HG03175 (cell line): ENCODE measurements around the gene AZIN2.

Experiments used
- ATAC-seq: cut with Tn5 transposase; IDR thresholded peaks from one replicate; pipeline ENCODE4 v1.9.1; 2021; ENCODE audit warnings: mild to moderate bottlenecking, moderate library complexity; ENCODE audit not compliant: unreplicated experiment

Gene AZIN2

GRCh38 chr1:33149453-33150190 is 68.7 kb downstream of the AZIN2 start:
- ATAC-seq, result no peak

DNA sequence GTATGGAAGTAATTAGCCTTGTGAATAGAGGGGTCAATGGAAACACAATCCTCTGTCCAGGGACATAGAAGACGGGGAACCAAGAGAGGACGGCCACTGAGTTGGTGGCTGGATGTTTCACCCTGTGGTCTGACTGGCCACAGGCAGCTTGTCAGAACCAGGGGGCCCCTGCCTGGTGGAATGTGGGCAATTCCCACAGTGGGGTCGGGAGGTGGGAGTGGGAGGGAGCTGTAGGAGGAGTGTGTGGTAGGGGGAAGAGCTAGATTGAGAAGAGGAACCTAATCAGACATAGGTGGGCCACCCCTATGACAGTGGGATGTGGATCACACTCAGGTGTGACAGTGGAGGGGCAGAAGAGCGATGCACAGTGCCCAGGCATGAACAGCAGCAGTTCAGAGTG is 69.6 kb downstream of the AZIN2 start:
- ATAC-seq, result no peak

- ATAC-seq, result no peak
Observed at GRCh38 chr1:33151116-33151515, 70.2 kb downstream of the AZIN2 start.

DNA sequence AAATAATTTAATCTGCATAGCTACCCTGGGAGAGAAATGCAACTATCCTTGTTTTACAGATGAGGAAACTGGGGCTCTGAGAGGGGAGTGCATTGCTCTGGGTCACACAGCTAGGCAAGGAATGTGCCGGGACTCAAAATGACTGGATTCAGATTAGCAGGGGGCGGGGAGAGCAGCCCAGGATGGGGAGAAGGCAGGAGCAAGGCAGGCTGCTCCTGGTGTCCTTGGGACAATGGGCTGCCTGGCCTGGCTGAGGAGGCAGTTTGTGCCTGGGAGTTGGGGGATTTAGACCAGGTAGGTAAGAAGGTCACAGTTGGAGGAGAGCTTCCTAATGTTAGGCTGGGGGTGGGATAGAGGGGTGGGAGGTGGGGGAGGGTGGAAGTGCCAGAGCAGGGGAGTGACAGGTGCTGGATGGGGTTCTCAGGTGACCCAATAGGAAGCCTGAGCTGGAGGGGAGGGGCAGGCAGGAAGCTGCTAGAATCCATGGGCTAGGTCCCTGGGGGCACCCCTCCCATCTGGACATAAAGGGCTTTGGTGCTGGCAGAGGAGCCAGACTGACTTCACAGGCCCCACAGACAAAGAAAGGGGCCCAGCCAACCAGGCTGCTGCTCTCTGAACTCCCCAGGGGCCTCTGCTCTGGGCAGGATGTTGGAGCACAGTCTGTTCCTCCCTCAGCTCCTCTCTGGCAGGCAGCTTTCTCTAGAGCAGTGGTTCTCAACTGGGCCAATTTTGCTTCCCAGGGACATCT is 71.9 kb downstream of the AZIN2 start:
- ATAC-seq, result no peak

DNA sequence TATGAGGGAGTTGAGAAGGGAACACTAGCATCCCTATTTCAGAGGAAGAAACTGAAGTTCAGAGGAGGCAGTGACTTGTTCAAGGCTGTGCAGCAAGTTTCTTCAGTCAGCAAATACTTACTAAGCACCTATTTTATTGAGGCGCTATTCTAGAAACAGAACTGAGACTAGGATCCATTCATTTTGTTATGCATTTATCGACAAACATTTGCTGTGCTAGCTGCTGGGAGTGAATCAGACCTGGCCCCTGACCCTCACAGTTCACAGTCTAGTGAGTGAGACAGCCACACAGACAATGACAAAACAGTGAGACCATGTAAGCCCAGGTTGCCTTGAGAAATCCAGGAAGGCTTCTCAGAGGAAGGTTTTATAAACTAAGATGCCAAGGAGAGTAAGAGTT is 72.7 kb downstream of the AZIN2 start:
- no peak for ATAC-seq

GRCh38 chr1:33155877-33156538 is 75.1 kb downstream of the AZIN2 start:
- no peak for ATAC-seq

GRCh38 chr1:33157131-33157530 is 76.2 kb downstream of the AZIN2 start:
- ATAC-seq, result no peak

DNA sequence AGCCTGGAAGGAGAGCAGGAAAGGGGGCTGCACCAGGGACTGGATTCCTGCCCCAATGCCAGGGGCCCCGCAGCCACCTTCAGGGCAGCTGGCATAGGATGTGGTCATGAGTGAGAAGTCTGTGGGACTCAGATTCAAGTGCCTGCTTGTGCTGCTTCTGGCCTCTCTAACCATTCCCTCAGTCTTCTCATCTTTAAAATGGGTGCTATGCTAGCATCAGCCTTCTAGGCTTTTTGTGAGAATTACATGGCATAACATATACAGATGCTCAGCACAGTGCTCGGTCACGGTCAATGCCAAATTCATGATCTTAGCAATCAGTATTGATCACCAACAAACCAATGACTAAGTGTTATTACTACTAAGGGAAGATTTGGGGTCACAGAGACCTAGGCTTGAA is 77.4 kb downstream of the AZIN2 start:
- no peak for ATAC-seq

- no peak for ATAC-seq
Observed at GRCh38 chr1:33159577-33159976, 78.6 kb downstream of the AZIN2 start.

DNA sequence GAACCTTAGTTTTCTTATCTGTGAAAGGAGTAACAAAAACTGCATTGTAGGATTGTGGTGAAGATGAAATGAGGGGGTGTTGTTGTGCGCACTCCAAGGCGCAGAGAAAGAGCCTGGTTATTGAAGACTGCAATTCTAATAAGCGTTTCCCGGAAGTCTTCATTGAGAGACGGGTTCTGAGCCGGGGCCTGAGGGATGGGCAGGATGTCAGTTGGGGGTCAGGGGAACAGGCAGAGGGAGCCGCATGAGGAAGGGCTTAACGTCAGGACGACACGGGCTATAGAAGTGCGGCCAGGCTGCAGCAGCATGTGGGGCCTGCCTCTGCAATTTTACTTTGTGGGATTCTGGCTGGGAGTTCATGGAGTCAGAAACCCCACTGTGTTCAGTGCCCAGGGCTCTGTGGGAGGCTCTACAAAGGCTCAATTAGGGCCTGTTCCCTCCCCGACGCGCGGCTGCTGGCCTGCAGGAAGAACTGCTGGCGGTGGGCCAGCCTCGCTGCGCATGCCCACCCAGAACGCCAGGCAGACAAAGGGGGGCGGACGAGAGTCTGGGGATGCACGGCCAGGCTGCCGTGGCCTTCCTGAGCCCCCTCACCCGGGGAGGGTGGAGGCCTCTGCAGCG is 80.2 kb downstream of the AZIN2 start:
- ATAC-seq, result no peak

- ATAC-seq, result no peak
Observed at GRCh38 chr1:33162141-33162540, 81.2 kb downstream of the AZIN2 start.

DNA sequence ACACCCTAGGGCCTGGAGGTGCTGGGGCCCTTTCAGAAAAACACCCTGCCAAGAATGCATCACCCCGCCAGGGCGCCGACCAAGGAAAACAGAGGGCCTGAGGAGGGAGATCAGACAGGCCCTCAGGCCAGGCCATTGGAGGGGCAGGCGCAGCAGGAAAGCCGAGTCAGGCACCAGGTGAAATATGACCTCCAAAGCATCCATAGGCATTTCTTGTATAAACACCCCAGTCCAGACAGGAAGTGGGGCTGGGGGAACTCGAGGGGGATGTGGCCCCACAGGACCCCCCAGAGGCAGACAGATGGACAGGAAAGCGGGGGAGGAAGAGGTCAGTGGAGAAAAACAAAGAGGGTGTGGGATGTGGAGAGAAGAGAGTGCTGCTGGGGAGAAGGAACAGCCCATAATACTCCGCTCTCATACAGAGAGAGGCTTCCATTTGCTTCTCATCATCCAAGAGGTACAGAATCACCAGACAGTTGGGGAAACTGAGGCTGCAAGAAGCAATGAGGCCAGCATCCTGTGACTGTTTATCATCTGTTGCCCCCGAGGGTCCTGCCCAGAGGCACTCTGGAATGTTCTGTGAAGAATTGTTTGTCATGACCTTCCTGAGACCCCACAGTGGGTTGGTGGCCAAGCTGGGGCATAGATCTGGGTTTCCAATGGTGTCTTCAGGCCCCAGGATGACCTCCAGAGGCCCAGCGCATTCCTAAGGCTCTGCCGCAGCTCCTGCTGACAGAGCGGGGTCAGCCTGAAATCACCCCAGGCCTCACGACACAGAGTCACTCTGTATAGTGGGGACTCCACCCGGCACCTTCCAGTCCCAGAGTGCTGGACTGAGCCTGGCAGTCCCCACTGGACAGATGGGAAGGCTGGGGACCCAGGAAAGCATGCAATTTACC is 82.9 kb downstream of the AZIN2 start:
- no peak for ATAC-seq

GRCh38 chr1:33165209-33165608 is 84.3 kb downstream of the AZIN2 start:
- ATAC-seq, result no peak

GRCh38 chr1:33165809-33166208 is 84.9 kb downstream of the AZIN2 start:
- no peak for ATAC-seq

DNA sequence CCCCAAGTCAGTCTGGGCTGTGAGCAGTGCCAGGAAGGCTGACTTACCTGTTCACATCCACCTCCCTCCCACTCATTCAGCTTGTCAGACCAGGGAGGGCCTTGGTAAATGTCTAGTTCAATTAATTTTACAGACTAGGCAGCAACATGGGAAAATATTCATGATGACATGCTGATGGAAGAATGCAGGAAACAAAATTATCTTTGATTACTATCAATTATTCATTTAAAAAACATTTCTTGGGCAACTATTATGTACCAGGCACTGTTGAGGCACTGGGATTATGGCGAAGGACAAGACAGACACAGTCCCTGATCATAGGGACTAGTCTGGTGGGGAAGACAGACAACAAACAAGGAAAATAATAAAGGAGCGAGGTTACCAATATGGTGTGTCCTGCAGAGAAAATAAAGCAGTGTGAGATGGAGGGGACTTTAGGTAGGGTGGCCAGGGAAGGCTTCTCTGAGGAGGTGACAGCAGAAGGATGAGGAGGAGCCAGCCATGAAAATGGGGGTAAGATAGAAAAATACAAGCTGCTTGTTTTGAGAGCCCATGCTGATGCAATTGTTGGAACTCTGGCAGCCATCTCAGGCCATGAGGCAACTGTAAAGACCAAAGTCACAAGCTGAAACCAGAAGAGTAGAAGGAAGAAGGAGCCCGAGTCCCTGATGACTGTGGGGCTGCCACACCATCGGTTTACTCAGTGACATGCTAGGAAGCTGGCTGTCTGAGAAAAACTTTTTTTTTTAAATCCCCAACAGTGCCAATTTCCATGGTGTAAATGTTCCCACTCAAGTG is 86.9 kb downstream of the AZIN2 start:
- no peak for ATAC-seq

- no peak for ATAC-seq
Observed at GRCh38 chr1:33168556-33169289, 87.8 kb downstream of the AZIN2 start.

GRCh38 chr1:33169290-33170055 is 88.5 kb downstream of the AZIN2 start:
- ATAC-seq, result no peak
